ENCODE results near the gene ELP5.

DNA sequence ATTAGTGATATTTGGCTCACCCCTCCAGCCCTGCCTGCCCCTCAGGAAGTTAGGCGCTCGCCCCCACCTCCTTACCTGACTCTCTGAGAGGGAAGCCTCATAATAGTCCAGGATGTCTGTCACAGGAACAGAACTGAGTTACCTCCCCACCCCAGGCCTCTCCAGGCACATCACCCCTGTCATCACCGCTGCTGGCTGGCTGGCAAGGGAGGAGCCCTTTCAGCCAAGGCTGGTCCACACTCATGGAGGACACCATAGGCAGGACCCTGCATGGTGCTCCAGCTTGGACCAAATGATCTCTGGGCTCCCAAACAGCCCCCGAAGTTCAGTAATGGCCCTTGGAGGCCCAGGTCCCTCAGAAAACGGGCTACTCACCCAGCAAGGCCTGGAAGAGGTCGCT lies 33.8 kb upstream of the ELP5 start:
- TF ChIP-seq, protein P1, sequence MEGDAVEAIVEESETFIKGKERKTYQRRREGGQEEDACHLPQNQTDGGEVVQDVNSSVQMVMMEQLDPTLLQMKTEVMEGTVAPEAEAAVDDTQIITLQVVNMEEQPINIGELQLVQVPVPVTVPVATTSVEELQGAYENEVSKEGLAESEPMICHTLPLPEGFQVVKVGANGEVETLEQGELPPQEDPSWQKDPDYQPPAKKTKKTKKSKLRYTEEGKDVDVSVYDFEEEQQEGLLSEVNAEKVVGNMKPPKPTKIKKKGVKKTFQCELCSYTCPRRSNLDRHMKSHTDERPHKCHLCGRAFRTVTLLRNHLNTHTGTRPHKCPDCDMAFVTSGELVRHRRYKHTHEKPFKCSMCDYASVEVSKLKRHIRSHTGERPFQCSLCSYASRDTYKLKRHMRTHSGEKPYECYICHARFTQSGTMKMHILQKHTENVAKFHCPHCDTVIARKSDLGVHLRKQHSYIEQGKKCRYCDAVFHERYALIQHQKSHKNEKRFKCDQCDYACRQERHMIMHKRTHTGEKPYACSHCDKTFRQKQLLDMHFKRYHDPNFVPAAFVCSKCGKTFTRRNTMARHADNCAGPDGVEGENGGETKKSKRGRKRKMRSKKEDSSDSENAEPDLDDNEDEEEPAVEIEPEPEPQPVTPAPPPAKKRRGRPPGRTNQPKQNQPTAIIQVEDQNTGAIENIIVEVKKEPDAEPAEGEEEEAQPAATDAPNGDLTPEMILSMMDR (IDR thresholded peaks at IDR 0.05): no peak
- no peak for TF ChIP-seq ZFX (IDR thresholded peaks at IDR 0.05; ENCODE audit: borderline replicate concordance)

Measured in 22Rv1 (cell line).